Activated CD4-positive, alpha-beta T cell treated with anti-CD3 and anti-CD28 coated beads, Interleukin-2, amount 10 ng/mL, durations not matched to agents 24 days and 14 days (primary cell): ENCODE measurements around the gene SPACDR. TPM values are rescaled to one million over a fixed set of nuclear protein-coding genes. Genes with fewer than 3 reads are reported as not detected.

Experiments
- DNase-seq: peaks from one replicate; pipeline ENCODE4 v3.0.0; 2022
- H3K27ac Mint-ChIP-seq: one replicate; pipeline ENCODE4 v1.8.0; 2022; ENCODE audit warnings: mild to moderate bottlenecking, mixed read lengths
- H3K27me3 Mint-ChIP-seq: one replicate; pipeline ENCODE4 v1.8.0; 2022; ENCODE audit warnings: mixed read lengths
- H3K36me3 Mint-ChIP-seq: one replicate; pipeline ENCODE4 v1.8.0; 2022; ENCODE audit warnings: low read depth, mild to moderate bottlenecking, mixed read lengths
- H3K4me1 Mint-ChIP-seq: one replicate; pipeline ENCODE4 v1.8.0; 2021; ENCODE audit warnings: mixed read lengths
- H3K4me3 Mint-ChIP-seq: one replicate; pipeline ENCODE4 v1.8.0; 2022; ENCODE audit warnings: mild to moderate bottlenecking, moderate library complexity, mixed read lengths
- H3K9me3 Mint-ChIP-seq: one replicate; pipeline ENCODE4 v1.8.0; 2021; ENCODE audit warnings: mixed read lengths
- intact Hi-C: fragments of 100-400 bp; cut with micrococcal nuclease; formaldehyde crosslinking; loops from one replicate; pipeline ENCODE4 v1.15.1; 2023
- total RNA-seq: library from RNA; stranded (reverse); gene quantifications from 2 replicates; pipeline ENCODE4 v1.2.3, GENCODE V29; 2022

SPACDR gene
- total RNA-seq, 1 donor from 2014 or later: 2.9 TPM

DNA sequence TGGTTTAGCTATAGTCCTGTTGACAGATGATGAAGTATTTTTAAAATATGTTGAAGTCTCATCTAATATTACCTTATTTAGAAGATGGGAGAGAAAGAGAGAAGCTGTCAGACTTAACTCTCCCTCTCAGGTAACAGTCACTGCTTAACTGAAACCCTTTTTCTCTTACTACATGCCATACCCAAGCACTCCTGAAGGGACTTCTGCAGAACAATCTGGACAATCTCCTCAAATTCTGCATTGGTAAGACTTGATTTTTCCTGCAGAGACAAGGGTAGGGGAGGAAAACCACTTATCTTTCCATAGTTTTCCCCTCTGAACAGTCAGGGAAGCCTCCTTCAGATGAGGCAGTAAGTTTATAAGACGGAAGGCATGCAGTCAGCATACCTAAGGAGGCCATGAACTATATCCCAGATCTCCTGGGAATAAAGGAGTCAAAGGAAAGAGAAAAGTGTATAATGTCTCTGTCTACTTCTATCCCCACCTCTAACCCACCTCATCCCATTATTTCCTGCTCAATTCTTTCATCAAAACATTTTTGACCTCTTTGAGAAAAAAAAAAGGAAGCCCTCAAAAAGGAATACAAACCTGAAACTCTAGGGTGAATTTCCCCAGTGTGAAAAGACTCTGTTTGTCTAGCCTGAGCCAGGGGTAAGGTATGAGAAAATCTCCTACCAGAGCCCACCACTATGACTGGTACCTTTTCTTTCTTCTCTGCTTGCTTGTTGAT is 45.0 kb downstream of the SPACDR start:
- H3K36me3 Mint-ChIP-seq: no peaks in the 10 kb centered on the region
- no peaks in the 10 kb centered on the region for H3K9me3 Mint-ChIP-seq
- no peak for DNase-seq
- H3K4me3 Mint-ChIP-seq: no peak overlapping the region
- intact Hi-C loops: no loop called here
- no peak overlapping the region for H3K27ac Mint-ChIP-seq
- no peaks in the 10 kb centered on the region for H3K4me1 Mint-ChIP-seq
- H3K27me3 Mint-ChIP-seq: peaks cover 4% of the 10 kb centered on the region

DNA sequence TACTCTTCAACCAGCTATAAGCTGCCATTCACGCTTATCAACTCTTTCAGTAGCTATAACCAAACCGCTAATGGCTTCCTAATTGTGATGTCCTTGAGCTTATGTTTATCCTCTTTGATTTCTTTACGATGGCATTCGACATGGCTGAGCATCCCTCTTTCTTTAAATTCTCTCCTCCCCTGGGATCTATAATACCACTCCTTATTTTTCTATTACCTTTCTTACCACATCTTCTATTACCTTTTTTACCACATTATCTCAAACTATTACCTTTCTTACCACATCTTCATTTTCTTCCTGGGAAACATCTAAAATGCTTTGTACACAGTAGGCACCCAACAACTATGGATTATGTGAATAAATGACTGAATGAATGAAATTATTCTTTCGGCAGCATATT is 48.6 kb downstream of the SPACDR start:
- Mint-ChIP-seq H3K36me3 (no peaks in the 10 kb centered on the region), H3K4me1 (peaks cover 7% of the 10 kb centered on the region), H3K9me3 (no peaks in the 10 kb centered on the region), H3K4me3 (no peak overlapping the region), H3K27me3 (peaks cover 8% of the 10 kb centered on the region), H3K27ac (no peak overlapping the region)
- DNase-seq: no peak
- intact Hi-C loops: no loop called here

DNA sequence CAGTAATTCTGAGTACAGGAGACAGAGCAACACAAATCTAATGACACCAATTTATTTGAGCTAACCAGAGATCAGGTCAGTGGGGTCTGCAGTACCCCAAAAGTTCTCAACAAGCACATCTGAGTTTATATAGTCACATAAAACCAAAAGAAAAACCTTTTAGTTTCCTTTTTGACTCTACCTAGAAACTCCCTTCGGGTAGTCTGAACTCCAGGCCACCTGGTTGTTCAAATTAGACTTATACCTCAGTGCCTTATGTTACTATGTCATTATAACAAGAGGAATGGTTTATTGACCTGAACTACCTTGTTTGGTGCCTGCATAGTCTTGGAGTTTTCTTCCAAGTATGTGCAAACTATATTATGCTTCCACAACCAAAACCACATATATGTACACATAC is 50.2 kb downstream of the SPACDR start:
- Mint-ChIP-seq H3K4me3 (no peak overlapping the region), H3K27me3 (peaks cover 4% of the 10 kb centered on the region), H3K9me3 (no peaks in the 10 kb centered on the region), H3K27ac (no peak overlapping the region), H3K36me3 (no peaks in the 10 kb centered on the region), H3K4me1 (peaks cover 7% of the 10 kb centered on the region)
- intact Hi-C loops: no loop called here
- DNase-seq: no peak

DNA sequence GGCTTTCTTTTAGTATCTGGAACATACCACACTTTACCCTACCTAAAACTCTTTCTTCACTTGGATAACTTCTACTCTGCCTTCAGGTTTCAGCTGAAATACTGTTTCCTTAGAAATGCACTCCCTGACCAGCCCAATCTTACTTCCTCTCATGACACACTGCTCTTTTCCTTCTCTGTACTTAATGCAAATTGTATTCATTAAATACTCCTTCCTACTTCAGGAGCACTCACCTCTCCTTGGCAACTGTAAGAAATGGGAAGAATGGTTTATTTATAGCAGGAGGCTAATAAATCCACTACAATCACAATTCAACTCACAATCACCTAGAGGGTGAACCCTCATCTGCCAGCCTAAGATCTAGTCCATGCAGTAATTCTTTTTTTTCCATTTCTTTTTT is 50.7 kb downstream of the SPACDR start:
- no peak for DNase-seq
- intact Hi-C loops: no loop called here
- Mint-ChIP-seq H3K4me1 (peaks cover 7% of the 10 kb centered on the region), H3K27me3 (peaks cover 4% of the 10 kb centered on the region), H3K4me3 (no peak overlapping the region), H3K36me3 (no peaks in the 10 kb centered on the region), H3K9me3 (no peaks in the 10 kb centered on the region), H3K27ac (no peak overlapping the region)

DNA sequence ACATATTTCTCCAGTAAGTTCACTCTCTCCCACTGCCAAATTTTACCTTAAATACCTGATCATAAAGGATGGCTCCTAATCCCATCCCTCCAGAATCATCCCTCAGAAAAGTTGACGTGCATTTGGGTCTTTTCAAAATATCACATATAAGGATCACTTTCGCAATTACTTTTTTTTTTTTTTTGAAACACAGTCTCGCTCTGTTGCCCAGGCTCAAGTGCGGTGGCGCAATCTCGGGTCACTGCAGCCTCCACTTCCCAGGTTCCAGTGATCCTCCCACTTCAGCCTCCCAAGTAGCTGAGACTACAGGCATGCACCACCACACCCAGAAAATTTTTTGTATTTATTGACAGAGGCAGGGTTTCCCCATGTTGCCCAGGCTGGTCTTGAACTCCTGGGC is 53.0 kb downstream of the SPACDR start:
- no peak for DNase-seq
- intact Hi-C loops: loop anchor here (2.0 kb wide), 1 partner anchor 14 kb away; no protein-coding TSS in a partner anchor
- peaks cover 7% of the 10 kb centered on the region for H3K4me1 Mint-ChIP-seq
- no peaks in the 10 kb centered on the region for H3K9me3 Mint-ChIP-seq
- no peak overlapping the region for H3K4me3 Mint-ChIP-seq
- H3K36me3 Mint-ChIP-seq: no peaks in the 10 kb centered on the region
- H3K27ac Mint-ChIP-seq: no peak overlapping the region
- H3K27me3 Mint-ChIP-seq: peaks cover 12% of the 10 kb centered on the region

DNA sequence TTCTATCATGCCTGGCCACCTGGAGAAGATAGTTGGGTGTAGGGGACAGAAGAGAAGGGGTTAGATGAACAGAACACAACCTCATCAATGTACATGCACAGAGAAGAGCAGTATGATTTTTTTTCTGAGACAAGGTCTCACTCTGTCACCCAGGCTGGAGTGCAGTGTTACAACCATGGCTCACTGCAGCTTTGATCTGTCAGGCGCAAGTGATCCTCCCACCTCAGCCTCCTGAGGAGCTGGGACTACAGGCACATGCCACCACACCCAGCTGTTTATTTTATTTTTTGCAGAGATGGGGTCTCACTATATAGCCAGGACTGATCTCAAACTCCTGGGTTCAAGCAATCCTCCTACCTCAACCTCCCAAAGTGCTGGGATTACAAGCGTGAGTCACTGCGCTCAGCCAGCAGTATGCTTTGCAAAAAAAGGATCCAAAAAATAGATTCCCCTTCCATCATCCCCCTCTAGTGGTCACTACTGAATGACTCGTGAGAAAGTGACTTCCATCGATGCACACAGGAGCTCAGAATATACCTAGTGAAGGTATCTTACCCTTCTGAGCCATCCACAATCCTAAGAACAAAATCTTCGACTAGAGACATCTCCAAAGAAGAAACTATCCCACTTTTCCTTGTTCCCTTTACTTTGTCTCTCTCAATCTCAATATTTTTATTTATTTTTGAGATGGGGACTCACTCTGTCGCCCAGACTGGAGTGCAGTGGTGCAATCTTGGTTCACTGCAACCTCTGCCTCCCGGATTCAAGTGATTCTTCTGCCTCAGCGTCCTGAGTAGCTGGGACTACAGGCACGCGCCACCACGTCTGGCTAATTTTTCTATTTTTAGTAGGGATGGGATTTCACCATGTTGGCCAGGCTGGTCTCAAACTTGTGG is 56.5 kb downstream of the SPACDR start:
- DNase-seq: peak; percentile 85
- Mint-ChIP-seq H3K36me3 (no peaks in the 10 kb centered on the region), H3K4me3 (no peak overlapping the region), H3K27me3 (peaks cover 25% of the 10 kb centered on the region), H3K9me3 (no peaks in the 10 kb centered on the region), H3K27ac (no peak overlapping the region), H3K4me1 (no peaks in the 10 kb centered on the region)
- intact Hi-C loops: loop anchor here (2.0 to 5.0 kb wide), 2 partner anchors 35 to 280 kb away; partner anchors contain the start of genes MBLAC1 and PILRA

DNA sequence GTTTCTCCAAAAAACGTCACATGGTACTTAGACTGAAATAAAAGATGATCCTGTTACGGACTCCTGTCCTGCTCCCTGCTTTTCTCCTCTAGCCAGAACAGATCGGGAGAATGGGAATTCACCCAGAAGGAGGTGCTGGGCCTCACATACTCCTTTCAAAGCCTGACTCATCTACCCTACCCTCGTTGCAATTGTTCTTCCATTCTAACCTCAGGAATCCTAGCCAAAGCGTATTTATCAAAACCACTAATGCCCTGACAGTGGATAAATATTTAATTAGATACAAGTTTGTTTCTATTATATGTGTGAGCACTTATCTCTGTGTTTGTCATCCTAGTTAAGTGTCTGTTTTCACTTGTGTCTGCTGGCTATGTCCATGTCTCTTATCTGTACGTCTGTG is 57.3 kb downstream of the SPACDR start:
- H3K4me3 Mint-ChIP-seq: no peak overlapping the region
- no peaks in the 10 kb centered on the region for H3K4me1 Mint-ChIP-seq
- no peaks in the 10 kb centered on the region for H3K9me3 Mint-ChIP-seq
- intact Hi-C loops: loop anchor here (2.0 to 5.0 kb wide), 2 partner anchors 34 to 279 kb away; partner anchors contain the start of genes MBLAC1 and PILRA
- peaks cover 28% of the 10 kb centered on the region for H3K27me3 Mint-ChIP-seq
- no peak overlapping the region for H3K27ac Mint-ChIP-seq
- H3K36me3 Mint-ChIP-seq: no peaks in the 10 kb centered on the region
- no peak for DNase-seq

Other genes with a start within 250 kb of the SPACDR start
- gene PVRIG, start 244.3 kb downstream of the SPACDR start, total RNA-seq: 20.9 and 21.6 TPM in 2 replicates
- gene SPDYE3, start 156.6 kb downstream of the SPACDR start, total RNA-seq: not detected in 2 replicates
- gene PILRB, start 106.1 kb downstream of the SPACDR start, total RNA-seq: 74.6 and 78.3 TPM in 2 replicates
- gene PILRA, start 90.8 kb downstream of the SPACDR start, total RNA-seq: 9.8 and 11.6 TPM in 2 replicates
- 1.7 and 2.6 TPM in 2 replicates for gene ZCWPW1, start 35.6 kb downstream of the SPACDR start, total RNA-seq
- 55.8 and 57.2 TPM in 2 replicates for gene MEPCE, start 34.4 kb downstream of the SPACDR start, total RNA-seq
- gene PPP1R35, start 27.8 kb downstream of the SPACDR start, total RNA-seq: 52.8 and 59.9 TPM in 2 replicates
- gene TSC22D4, start 15.0 kb upstream of the SPACDR start, total RNA-seq: 113 and 121 TPM in 2 replicates
- gene NYAP1, start 19.7 kb upstream of the SPACDR start, total RNA-seq: 0.17 and 0.49 TPM in 2 replicates
- 112 and 114 TPM in 2 replicates for gene AGFG2, start 74.9 kb upstream of the SPACDR start, total RNA-seq
- 9.2 and 11.3 TPM in 2 replicates for gene SAP25, start 109.6 kb upstream of the SPACDR start, total RNA-seq
- gene LRCH4, start 121.9 kb upstream of the SPACDR start, total RNA-seq: 86.0 and 89.2 TPM in 2 replicates
- gene FBXO24, start 122.1 kb upstream of the SPACDR start, total RNA-seq: 0.38 and 0.42 TPM in 2 replicates
- gene PCOLCE, start 138.1 kb upstream of the SPACDR start, total RNA-seq: 4.8 and 5.0 TPM in 2 replicates
- 11.3 and 12.1 TPM in 2 replicates for gene MOSPD3, start 148.3 kb upstream of the SPACDR start, total RNA-seq
- gene TFR2, start 177.3 kb upstream of the SPACDR start, total RNA-seq: 20.7 and 21.2 TPM in 2 replicates
- gene ACTL6B, start 192.2 kb upstream of the SPACDR start, total RNA-seq: not detected in 2 replicates
- gene GNB2, start 209.5 kb upstream of the SPACDR start, total RNA-seq: 205 and 211 TPM in 2 replicates
- gene GIGYF1, start 230.0 kb upstream of the SPACDR start, total RNA-seq: 48.8 and 52.2 TPM in 2 replicates
- 77.3 and 77.7 TPM in 2 replicates for gene POP7, start 241.9 kb upstream of the SPACDR start, total RNA-seq